ENCODE data around the gene PAX5.

GRCh38 chr9:36986468-36987408 lies 47.3 kb downstream of the PAX5 start:
- no peak for TF ChIP-seq CBX2 (IDR thresholded peaks at IDR 0.05; ENCODE audit: borderline replicate concordance, low read depth)
- no peak for TF ChIP-seq CTCF (IDR thresholded peaks at IDR 0.05)
- TF ChIP-seq EP300 (IDR thresholded peaks at IDR 0.05): no peak
- no peak for TF ChIP-seq PBX3 (IDR thresholded peaks at IDR 0.05)
- TF ChIP-seq CEBPB (IDR thresholded peaks at IDR 0.05): no peak
- no peak for TF ChIP-seq USF2 (IDR thresholded peaks at IDR 0.05)
- TF ChIP-seq MYC (IDR thresholded peaks at IDR 0.05; ENCODE audit: borderline replicate concordance, low read length): no peak
- TF ChIP-seq POLR2A (IDR thresholded peaks at IDR 0.05; ENCODE audit: low read length): no peak
- TF ChIP-seq HOXA7 (CRISPR knock-in tag; IDR thresholded peaks at IDR 0.05): no peak
- TF ChIP-seq RAD21 (conservative IDR thresholded peaks at IDR 0.05 in 1 of 2, IDR thresholded peaks at IDR 0.05 in 1 of 2): no peak
- TF ChIP-seq RCOR1 (IDR thresholded peaks at IDR 0.05; ENCODE audit: low read depth, low read length): no peak
- no peak for TF ChIP-seq JUN (IDR thresholded peaks at IDR 0.05)

Measured in A549 (cell line).